Measurements from ENCODE around the gene KMO. TPM values are rescaled to one million over a fixed set of nuclear protein-coding genes. Genes with fewer than 3 reads are reported as not detected.
A peak's percentile ranks its signal among the peaks of the same experiment; 100 is the strongest.

The KMO gene
- total RNA-seq, 4 donors from 2014 or later, result 0.04 to 0.19 (median 0.07) TPM

GRCh38 chr1:241636291-241636690, 104.1 kb downstream of the KMO start:
- Histone ChIP-seq H3K4me3 (no peak overlapping the region), H3K9me3 (no peaks in the 10 kb centered on the region), H3K27me3 (no peaks in the 10 kb centered on the region), H3K36me3 (peaks cover 0 to 31% (median 0%) of the 10 kb centered on the region in 3 donors), H3K27ac (peak overlapping the region in 1 of 4 donors; percentile 44), H3K4me1 (peaks cover 0 to 45% (median 17%) of the 10 kb centered on the region in 3 donors)
- intact Hi-C loops (cut with DNase I), result no loop called here
- no peak for DNase-seq
- WGBS, 2 donors, result 81 to 100% methylated on average over 1 of the region's 1 CpG
- no peak for TF ChIP-seq CTCF (IDR thresholded peaks at IDR 0.05)
- TF ChIP-seq POLR2A (IDR thresholded peaks at IDR 0.05), result no peak

- H3K4me3 ChIP-seq, result no peak overlapping the region
- peaks cover 0 to 48% (median 17%) of the 10 kb centered on the region in 3 donors for H3K4me1 ChIP-seq
- TF ChIP-seq POLR2A (IDR thresholded peaks at IDR 0.05) (no peak), CTCF (IDR thresholded peaks at IDR 0.05) (no peak)
- no peaks in the 10 kb centered on the region for H3K9me3 ChIP-seq
- DNase-seq, result no peak
- intact Hi-C loops (cut with DNase I), result no loop called here
- H3K27ac ChIP-seq, result peak overlapping the region in 2 of 4 donors; percentile 44 to 54
- peaks cover 0 to 27% (median 0%) of the 10 kb centered on the region in 3 donors for H3K36me3 ChIP-seq
- H3K27me3 ChIP-seq, result no peaks in the 10 kb centered on the region
Measured at GRCh38 chr1:241637046-241637590, 104.9 kb downstream of the KMO start.

GRCh38 chr1:241637604-241638003, 105.4 kb downstream of the KMO start:
- Histone ChIP-seq H3K4me3 (no peak overlapping the region), H3K27ac (peak overlapping the region in 2 of 4 donors; percentile 17 to 54), H3K36me3 (peaks cover 0 to 22% (median 0%) of the 10 kb centered on the region in 3 donors), H3K4me1 (peaks cover 0 to 48% (median 17%) of the 10 kb centered on the region in 3 donors), H3K27me3 (no peaks in the 10 kb centered on the region), H3K9me3 (no peaks in the 10 kb centered on the region)
- intact Hi-C loops (cut with DNase I), result no loop called here
- no peak for DNase-seq
- WGBS, 2 donors, result 71 to 75% methylated on average over 4 of the region's 4 CpGs
- no peak for TF ChIP-seq CTCF (IDR thresholded peaks at IDR 0.05)
- no peak for TF ChIP-seq POLR2A (IDR thresholded peaks at IDR 0.05)

- 81 to 86% methylated on average over 5 of the region's 5 CpGs for WGBS, 2 donors
Measured at GRCh38 chr1:241638099-241638682, 106.0 kb downstream of the KMO start.

More at GRCh38 chr1:241638099-241638682, 106.0 kb downstream of the KMO start:
- intact Hi-C loops (cut with DNase I), result no loop called here
- Histone ChIP-seq H3K27ac (peak overlapping the region in 2 of 4 donors; percentile 54 to 90), H3K9me3 (no peaks in the 10 kb centered on the region), H3K4me3 (peak overlapping the region in 2 of 4 donors; percentile 1 to 83), H3K36me3 (peaks cover 0 to 22% (median 0%) of the 10 kb centered on the region in 3 donors), H3K4me1 (peaks cover 0 to 48% (median 17%) of the 10 kb centered on the region in 3 donors), H3K27me3 (no peaks in the 10 kb centered on the region)
- TF ChIP-seq POLR2A (IDR thresholded peaks at IDR 0.05) (no peak), CTCF (IDR thresholded peaks at IDR 0.05) (no peak)
- no peak for DNase-seq

Data from esophagus squamous epithelium (tissue), 5 donors.